Astrocyte (in vitro differentiated cells and primary cell): ENCODE data around the gene GAB2. TPM values are rescaled to one million over a fixed set of nuclear protein-coding genes. Genes with fewer than 3 reads are reported as not detected.

Experiments used
- DNase-seq: peaks from one replicate; pipeline ENCODE4 v3.0.0-alpha.2; 2010; ENCODE audit warnings: low read depth
- FAIRE-seq: peaks from 2 replicates; lab custom pipeline; 2011; peaks lifted over from hg19 to GRCh38; lab: Jason Lieb, UNC
- H2AFZ ChIP-seq: 2 replicates; pipeline ENCODE4 v1.6.0; 2012; ENCODE audit warnings: low read depth, low read length, inconsistent platforms
- H3K27ac ChIP-seq: 2 replicates; pipeline ENCODE4 v1.5.1; 2011; ENCODE audit warnings: low read depth, low read length, inconsistent platforms
- H3K27me3 ChIP-seq: 2 replicates; pipeline ENCODE4 v1.6.0; 2011; ENCODE audit warnings: low read length, inconsistent platforms; ENCODE audit not compliant: insufficient read depth
- H3K36me3 ChIP-seq: 2 replicates; pipeline ENCODE4 v1.5.1; 2011; ENCODE audit warnings: low read length, inconsistent platforms; ENCODE audit not compliant: insufficient read depth
- H3K4me1 ChIP-seq: 2 replicates; pipeline ENCODE4 v1.5.1; 2011; ENCODE audit warnings: low read length, inconsistent platforms; ENCODE audit not compliant: insufficient read depth
- H3K4me2 ChIP-seq: 2 replicates; pipeline ENCODE4 v1.6.0; 2012; ENCODE audit warnings: low read length, inconsistent platforms
- H3K4me3 ChIP-seq: 2 replicates; pipeline ENCODE4 v1.5.1; 2011; ENCODE audit warnings: low read depth, mild to moderate bottlenecking, low read length, inconsistent platforms; ENCODE audit not compliant: insufficient read depth
- H3K79me2 ChIP-seq: 2 replicates; pipeline ENCODE4 v1.6.0; 2012; ENCODE audit warnings: mild to moderate bottlenecking, low read length, inconsistent platforms; ENCODE audit not compliant: insufficient read depth
- H3K9ac ChIP-seq: 2 replicates; pipeline ENCODE4 v1.6.0; 2012; ENCODE audit warnings: mild to moderate bottlenecking, low read length, inconsistent platforms
- H3K9me3 ChIP-seq: 2 replicates; pipeline ENCODE4 v1.5.1; 2012; ENCODE audit warnings: low read depth, mild to moderate bottlenecking, low read length, inconsistent platforms; ENCODE audit not compliant: insufficient read depth
- H4K20me1 ChIP-seq: 2 replicates; pipeline ENCODE4 v1.6.0; 2012; ENCODE audit warnings: low read length, inconsistent platforms; ENCODE audit not compliant: insufficient read depth
- H3K27ac Mint-ChIP-seq: one replicate; pipeline ENCODE4 v1.8.0; 2021; ENCODE audit warnings: mild to moderate bottlenecking, mixed read lengths; ENCODE audit not compliant: unreplicated experiment
- H3K27me3 Mint-ChIP-seq: one replicate; pipeline ENCODE4 v1.8.0; 2021; ENCODE audit warnings: low read depth, mixed read lengths; ENCODE audit not compliant: unreplicated experiment
- H3K36me3 Mint-ChIP-seq: one replicate; pipeline ENCODE4 v1.8.0; 2021; ENCODE audit warnings: low read depth, mixed read lengths; ENCODE audit not compliant: unreplicated experiment
- H3K4me1 Mint-ChIP-seq: one replicate; pipeline ENCODE4 v1.8.0; 2021; ENCODE audit warnings: low read depth, mixed read lengths; ENCODE audit not compliant: unreplicated experiment
- H3K4me3 Mint-ChIP-seq: one replicate; pipeline ENCODE4 v1.8.0; 2021; ENCODE audit warnings: mild to moderate bottlenecking, moderate library complexity, mixed read lengths; ENCODE audit not compliant: unreplicated experiment
- H3K9me3 Mint-ChIP-seq: one replicate; pipeline ENCODE4 v1.8.0; 2021; ENCODE audit warnings: mild to moderate bottlenecking, mixed read lengths; ENCODE audit not compliant: unreplicated experiment
- EZH2 ChIP-seq: IDR thresholded peaks from 2 replicates; pipeline ENCODE4 v1.6.1; 2012; ENCODE audit warnings: mild to moderate bottlenecking, low read length, inconsistent platforms; ENCODE audit not compliant: insufficient read depth
- total RNA-seq: library from RNA; stranded (reverse); gene quantifications from 2 replicates; pipeline ENCODE4 v1.2.1, GENCODE V29; 2021
- TF ChIP-seq, protein P1 (sequence below): IDR thresholded peaks from 2 replicates; pipeline ENCODE4 v1.5.1; 2011; ENCODE audit warnings: low read depth, mild to moderate bottlenecking, inconsistent platforms, low read length, moderate library complexity; ENCODE audit not compliant: insufficient read depth

GAB2 gene
- total RNA-seq, 1 donor from 2014 or later, result 18.2 TPM

DNA sequence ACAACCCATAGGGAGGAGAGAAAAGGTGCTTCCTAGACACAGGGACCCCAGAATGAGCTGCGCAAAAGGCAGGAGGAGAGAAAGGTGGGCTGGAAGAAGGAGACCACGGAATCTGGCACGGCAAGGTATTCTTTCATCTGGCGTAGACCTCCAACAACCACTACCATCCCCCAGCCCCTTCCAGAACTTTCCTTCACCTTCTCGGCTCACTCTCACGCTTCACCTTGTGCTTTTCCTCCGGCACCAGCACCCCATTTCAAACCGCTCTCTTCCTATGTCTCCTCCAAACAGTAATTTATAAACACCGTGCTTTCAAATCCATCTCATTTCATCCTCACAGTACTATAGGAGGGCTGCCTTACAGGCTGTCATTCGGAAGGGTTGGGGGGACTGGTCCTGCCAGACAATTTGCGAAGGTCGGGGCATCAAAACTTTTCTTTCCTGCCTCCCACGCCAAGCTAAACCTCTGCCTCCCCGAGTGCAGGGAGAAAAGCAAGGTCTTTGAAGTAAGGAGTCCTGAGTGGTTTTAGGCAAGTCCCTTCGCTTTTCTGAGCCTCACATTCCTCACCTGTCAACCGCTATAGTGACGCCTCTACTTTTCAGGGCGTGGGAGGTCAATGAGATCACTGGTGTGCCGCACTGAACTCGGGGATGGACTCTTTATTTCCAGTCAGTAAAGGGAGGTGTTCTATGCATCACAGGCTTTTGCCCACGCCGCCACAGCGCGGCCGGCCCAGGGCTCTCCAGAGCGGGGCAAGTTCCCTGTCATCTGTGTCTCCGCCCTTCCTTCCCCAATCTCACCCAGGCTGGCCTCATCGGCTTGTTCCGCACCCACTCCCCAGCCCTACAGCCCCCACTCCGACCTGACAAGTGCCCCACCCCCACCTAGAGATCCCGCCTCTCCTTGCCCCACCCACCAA lies 230.0 kb downstream of the GAB2 start:
- H3K36me3 Mint-ChIP-seq, result peaks cover 5% of the 10 kb centered on the region
- Histone ChIP-seq H4K20me1 (peaks cover 45% of the 10 kb centered on the region), H3K4me3 (peak overlapping the region; percentile 79), H3K9me3 (no peaks in the 10 kb centered on the region), H3K36me3 (peaks cover 3% of the 10 kb centered on the region), H3K4me1 (peaks cover 34% of the 10 kb centered on the region), H2AFZ (peak overlapping the region; percentile 50), H3K27me3 (no peaks in the 10 kb centered on the region), H3K27ac (peak overlapping the region; percentile 76), H3K9ac (peak overlapping the region; percentile 83), H3K4me2 (peak overlapping the region; percentile 92), H3K79me2 (peaks cover 65% of the 10 kb centered on the region)
- FAIRE-seq (no peak), DNase-seq (peak; percentile 40)
- peaks cover 43% of the 10 kb centered on the region for H3K4me1 Mint-ChIP-seq
- H3K4me3 Mint-ChIP-seq, result peak overlapping the region; percentile 97
- peak overlapping the region; percentile 16 for H3K27ac Mint-ChIP-seq
- no peaks in the 10 kb centered on the region for H3K27me3 Mint-ChIP-seq
- H3K9me3 Mint-ChIP-seq, result no peaks in the 10 kb centered on the region
- TF ChIP-seq, protein P1, sequence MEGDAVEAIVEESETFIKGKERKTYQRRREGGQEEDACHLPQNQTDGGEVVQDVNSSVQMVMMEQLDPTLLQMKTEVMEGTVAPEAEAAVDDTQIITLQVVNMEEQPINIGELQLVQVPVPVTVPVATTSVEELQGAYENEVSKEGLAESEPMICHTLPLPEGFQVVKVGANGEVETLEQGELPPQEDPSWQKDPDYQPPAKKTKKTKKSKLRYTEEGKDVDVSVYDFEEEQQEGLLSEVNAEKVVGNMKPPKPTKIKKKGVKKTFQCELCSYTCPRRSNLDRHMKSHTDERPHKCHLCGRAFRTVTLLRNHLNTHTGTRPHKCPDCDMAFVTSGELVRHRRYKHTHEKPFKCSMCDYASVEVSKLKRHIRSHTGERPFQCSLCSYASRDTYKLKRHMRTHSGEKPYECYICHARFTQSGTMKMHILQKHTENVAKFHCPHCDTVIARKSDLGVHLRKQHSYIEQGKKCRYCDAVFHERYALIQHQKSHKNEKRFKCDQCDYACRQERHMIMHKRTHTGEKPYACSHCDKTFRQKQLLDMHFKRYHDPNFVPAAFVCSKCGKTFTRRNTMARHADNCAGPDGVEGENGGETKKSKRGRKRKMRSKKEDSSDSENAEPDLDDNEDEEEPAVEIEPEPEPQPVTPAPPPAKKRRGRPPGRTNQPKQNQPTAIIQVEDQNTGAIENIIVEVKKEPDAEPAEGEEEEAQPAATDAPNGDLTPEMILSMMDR, result no peak
- TF ChIP-seq EZH2, result no peak

DNA sequence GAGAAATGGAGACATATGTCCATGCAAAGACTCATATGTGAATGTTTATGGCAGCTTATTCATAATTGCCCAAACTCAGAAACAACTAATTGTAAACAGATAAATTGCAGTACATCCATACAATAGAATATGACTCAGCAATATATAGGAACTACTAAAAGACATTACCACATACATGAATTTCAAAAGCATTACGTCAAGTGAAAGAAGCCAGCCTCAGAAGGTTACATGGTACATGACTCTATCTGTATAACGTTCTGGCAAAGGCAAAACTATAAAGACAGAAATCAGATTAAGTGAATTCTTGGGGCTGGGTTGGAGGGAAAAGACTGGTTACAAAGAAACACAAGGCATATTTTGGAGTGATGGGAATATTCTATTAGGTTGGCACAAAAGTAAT lies 236.4 kb downstream of the GAB2 start:
- Histone ChIP-seq H3K36me3 (peaks cover 5% of the 10 kb centered on the region), H4K20me1 (peaks cover 19% of the 10 kb centered on the region), H2AFZ (no peak overlapping the region), H3K4me2 (no peak overlapping the region), H3K9ac (no peak overlapping the region), H3K79me2 (peaks cover 23% of the 10 kb centered on the region), H3K27ac (no peak overlapping the region), H3K9me3 (no peaks in the 10 kb centered on the region), H3K27me3 (no peaks in the 10 kb centered on the region), H3K4me3 (no peak overlapping the region), H3K4me1 (peaks cover 6% of the 10 kb centered on the region)
- no peak for FAIRE-seq
- H3K27ac Mint-ChIP-seq, result no peak overlapping the region
- no peaks in the 10 kb centered on the region for H3K27me3 Mint-ChIP-seq
- no peak overlapping the region for H3K4me3 Mint-ChIP-seq
- H3K36me3 Mint-ChIP-seq, result peaks cover 17% of the 10 kb centered on the region
- no peak for TF ChIP-seq EZH2
- TF ChIP-seq, protein P1, result no peak
- DNase-seq, result no peak
- H3K9me3 Mint-ChIP-seq, result peaks cover 3% of the 10 kb centered on the region
- H3K4me1 Mint-ChIP-seq, result peaks cover 13% of the 10 kb centered on the region

DNA sequence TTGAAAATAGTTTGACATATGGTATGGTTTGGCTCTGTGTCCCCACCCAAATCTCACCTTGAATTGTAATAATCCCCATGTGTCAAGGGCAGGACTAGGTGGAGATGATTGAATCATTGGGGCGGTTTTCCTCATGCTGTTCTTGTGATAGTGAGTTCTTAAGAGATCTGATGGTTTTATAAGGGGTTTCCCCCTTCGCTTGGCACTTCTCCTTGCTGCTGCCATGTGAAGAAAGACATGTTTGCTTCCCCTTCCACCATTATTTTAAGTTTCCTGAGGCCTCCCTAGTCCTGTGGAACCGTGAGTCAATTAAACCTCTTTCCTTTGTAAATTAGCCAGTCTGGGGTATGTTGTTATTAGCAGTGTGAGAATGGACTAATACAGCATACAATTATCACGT lies 236.9 kb downstream of the GAB2 start:
- no peak overlapping the region for H2AFZ ChIP-seq
- no peak overlapping the region for H3K9ac ChIP-seq
- peaks cover 19% of the 10 kb centered on the region for H4K20me1 ChIP-seq
- FAIRE-seq (no peak), DNase-seq (no peak)
- H3K36me3 ChIP-seq, result peaks cover 5% of the 10 kb centered on the region
- peaks cover 23% of the 10 kb centered on the region for H3K79me2 ChIP-seq
- no peak for TF ChIP-seq EZH2
- TF ChIP-seq, protein P1, result no peak
- Mint-ChIP-seq H3K4me3 (no peak overlapping the region), H3K27me3 (no peaks in the 10 kb centered on the region), H3K9me3 (peaks cover 4% of the 10 kb centered on the region), H3K27ac (no peak overlapping the region), H3K36me3 (peaks cover 19% of the 10 kb centered on the region), H3K4me1 (peaks cover 10% of the 10 kb centered on the region)
- H3K4me3 ChIP-seq, result no peak overlapping the region
- no peak overlapping the region for H3K4me2 ChIP-seq
- H3K4me1 ChIP-seq, result peaks cover 2% of the 10 kb centered on the region
- H3K9me3 ChIP-seq, result no peaks in the 10 kb centered on the region
- H3K27me3 ChIP-seq, result no peaks in the 10 kb centered on the region
- H3K27ac ChIP-seq, result no peak overlapping the region
